ENCODE measurements around the gene TMEM54.
A peak's percentile ranks its signal among the peaks of the same experiment; 100 is the strongest.

The TMEM54 gene

GRCh38 chr1:32892368-32893197 is 8.6 kb downstream of the TMEM54 start:
- H3K4me3 Mint-ChIP-seq = peak overlapping the region; percentile 71
- no peak overlapping the region for H3K27ac Mint-ChIP-seq
- H3K27me3 Mint-ChIP-seq = peaks cover 85% of the 10 kb centered on the region
- ATAC-seq = peak; percentile 37
- H3K4me1 Mint-ChIP-seq = peaks cover 20% of the 10 kb centered on the region
- no peaks in the 10 kb centered on the region for H3K9me3 Mint-ChIP-seq
- peaks cover 6% of the 10 kb centered on the region for H3K36me3 Mint-ChIP-seq

DNA sequence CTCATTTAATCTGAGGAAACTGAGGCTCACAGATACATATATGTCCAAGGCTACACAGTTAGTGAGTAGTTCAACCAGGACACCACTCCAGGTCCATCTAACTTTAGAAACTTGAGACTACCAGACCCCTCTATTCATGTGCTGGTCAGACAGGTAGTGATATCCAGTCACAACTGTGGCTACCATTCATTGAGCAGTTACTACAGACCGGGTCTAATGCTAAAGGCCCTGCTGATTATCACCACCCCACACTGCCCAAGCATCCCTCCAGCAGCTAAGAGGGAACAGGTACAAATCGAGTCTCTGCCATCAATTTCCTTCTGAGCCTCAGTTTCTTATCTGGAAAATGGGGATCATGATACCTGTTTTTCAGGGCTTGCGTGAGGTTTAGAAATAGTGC is 9.6 kb downstream of the TMEM54 start:
- ATAC-seq = no peak

GRCh38 chr1:32891241-32891570 is 10.0 kb downstream of the TMEM54 start:
- peaks cover 20% of the 10 kb centered on the region for H3K4me1 Mint-ChIP-seq
- H3K27ac Mint-ChIP-seq = no peak overlapping the region
- no peak for ATAC-seq
- H3K27me3 Mint-ChIP-seq = peaks cover 93% of the 10 kb centered on the region
- peaks cover 6% of the 10 kb centered on the region for H3K36me3 Mint-ChIP-seq
- no peak overlapping the region for H3K4me3 Mint-ChIP-seq
- no peaks in the 10 kb centered on the region for H3K9me3 Mint-ChIP-seq

More for the DNA sequence above, 9.6 kb downstream of the TMEM54 start:
- Mint-ChIP-seq H3K9me3 (no peaks in the 10 kb centered on the region), H3K36me3 (peaks cover 6% of the 10 kb centered on the region), H3K4me3 (no peak overlapping the region), H3K4me1 (peaks cover 20% of the 10 kb centered on the region), H3K27ac (no peak overlapping the region), H3K27me3 (peaks cover 95% of the 10 kb centered on the region)

DNA sequence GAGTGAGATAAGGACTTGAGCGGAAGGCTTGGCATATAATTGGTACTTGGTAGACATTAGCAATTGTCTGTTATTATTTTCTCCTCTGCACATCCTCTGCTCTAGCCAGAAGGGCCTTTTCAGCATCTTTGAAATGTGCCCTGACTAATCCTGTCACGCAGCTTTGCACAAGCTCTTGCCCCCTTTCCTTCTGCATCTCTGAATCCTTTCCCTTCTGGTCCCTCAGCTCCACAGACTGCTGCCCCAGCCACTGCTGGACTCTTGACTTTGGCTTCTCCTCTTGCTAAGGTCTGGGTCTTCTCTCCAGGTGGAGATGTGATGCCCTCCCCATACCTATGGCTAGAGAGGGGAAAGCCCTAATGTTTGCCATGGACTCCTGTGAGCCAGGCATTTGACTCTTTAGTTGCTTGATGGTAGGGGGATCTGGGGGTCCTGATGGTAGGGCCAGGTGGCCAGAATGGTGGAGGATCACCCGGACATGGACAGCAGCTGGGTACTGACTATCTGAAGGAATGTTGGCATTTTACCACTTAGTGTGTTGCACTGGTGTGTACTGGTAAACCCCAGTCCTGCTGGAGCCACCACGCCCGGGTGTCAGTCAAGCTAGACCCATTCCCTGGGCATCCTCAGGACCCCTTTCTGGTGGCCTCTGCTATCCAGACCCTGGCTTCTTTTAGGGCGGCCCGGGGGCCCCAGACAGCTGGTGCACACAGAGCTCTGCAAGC is 10.5 kb downstream of the TMEM54 start:
- H3K27ac Mint-ChIP-seq = no peak overlapping the region
- H3K4me3 Mint-ChIP-seq = no peak overlapping the region
- H3K4me1 Mint-ChIP-seq = peaks cover 20% of the 10 kb centered on the region

DNA sequence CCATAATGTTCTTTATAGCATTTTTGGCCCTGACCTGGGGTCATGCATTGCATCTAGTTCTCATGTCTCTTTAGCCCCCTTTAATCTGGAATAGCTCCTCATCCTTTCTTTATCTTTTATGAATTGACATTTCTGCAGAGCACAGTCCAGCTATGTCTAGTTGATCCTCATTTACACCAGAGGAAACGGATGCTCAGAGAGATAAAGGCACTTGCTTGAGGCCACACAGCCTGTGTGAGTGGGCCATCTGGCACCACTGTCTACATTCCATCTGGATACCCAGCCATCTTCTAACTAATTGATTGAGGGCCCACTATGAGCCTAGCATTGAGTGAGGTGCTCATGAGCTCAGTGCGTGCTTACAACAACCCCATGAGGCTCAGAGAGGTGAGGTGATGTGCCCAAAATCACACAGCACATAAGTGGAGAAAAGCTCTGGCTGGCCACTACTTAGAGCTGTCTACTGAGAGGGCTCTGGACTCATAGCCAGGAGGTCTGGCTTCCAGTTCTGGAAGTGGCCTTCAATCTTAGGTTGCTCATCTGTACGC is 11.4 kb downstream of the TMEM54 start:
- Mint-ChIP-seq H3K27me3 (peaks cover 93% of the 10 kb centered on the region), H3K36me3 (peaks cover 6% of the 10 kb centered on the region), H3K9me3 (no peaks in the 10 kb centered on the region), H3K4me3 (no peak overlapping the region), H3K27ac (no peak overlapping the region), H3K4me1 (peaks cover 20% of the 10 kb centered on the region)
- no peak for ATAC-seq

More for the DNA sequence above, 10.5 kb downstream of the TMEM54 start:
- Mint-ChIP-seq H3K9me3 (no peaks in the 10 kb centered on the region), H3K27me3 (peaks cover 93% of the 10 kb centered on the region), H3K36me3 (peaks cover 6% of the 10 kb centered on the region)
- ATAC-seq = no peak

DNA sequence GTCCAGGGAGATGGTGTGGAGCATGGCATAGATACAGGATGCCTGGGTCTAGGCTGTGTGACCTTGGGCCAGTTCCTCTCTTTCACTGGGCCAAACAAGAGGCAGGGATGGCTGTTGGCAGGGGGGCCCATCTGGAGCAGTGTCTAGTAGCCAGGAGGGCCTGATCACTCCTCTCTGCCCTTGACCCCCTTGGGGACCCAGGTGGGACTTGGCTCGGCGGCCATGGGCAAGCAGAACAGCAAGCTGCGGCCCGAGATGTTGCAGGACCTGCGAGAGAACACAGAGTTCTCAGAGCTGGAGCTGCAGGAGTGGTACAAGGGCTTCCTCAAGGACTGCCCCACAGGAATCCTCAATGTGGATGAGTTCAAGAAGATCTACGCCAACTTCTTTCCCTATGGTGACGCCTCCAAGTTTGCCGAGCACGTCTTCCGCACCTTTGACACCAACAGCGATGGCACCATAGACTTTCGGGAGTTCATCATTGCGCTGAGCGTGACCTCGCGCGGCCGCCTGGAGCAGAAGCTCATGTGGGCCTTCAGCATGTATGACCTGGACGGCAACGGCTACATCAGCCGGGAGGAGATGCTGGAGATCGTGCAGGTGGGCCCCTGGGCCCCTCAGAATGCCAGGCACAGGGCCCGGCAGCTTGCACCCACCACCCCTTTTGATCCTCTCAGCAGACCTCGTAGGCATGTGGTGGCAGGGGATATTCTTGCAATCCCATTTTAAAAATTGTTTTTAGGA is 12.3 kb downstream of the TMEM54 start:
- ATAC-seq = no peak
- no peaks in the 10 kb centered on the region for H3K9me3 Mint-ChIP-seq

DNA sequence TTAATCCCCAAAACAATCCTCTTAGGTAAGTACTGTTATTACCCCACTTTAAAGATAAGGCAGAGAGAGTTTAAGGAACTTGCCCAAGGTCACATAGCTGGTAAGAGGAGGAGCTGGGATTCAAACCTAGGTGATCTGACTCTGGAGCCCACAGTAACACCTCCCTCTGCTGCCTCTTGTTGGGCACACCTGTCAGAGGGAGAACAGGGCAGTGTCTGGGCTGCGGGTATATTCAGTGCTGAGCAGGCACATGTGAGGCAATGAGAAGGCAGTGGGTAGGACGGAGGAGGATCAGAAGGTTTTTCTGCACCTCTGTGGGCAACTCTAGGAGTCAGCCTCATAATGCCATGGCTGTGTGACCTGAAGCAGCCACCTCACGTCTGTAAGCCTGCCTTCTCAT is 13.1 kb downstream of the TMEM54 start:
- Mint-ChIP-seq H3K9me3 (no peaks in the 10 kb centered on the region), H3K4me3 (no peak overlapping the region), H3K4me1 (peaks cover 12% of the 10 kb centered on the region), H3K27ac (no peak overlapping the region), H3K36me3 (peaks cover 6% of the 10 kb centered on the region), H3K27me3 (peaks cover 98% of the 10 kb centered on the region)
- ATAC-seq = no peak

More for the DNA sequence above, 12.3 kb downstream of the TMEM54 start:
- no peak overlapping the region for H3K4me3 Mint-ChIP-seq
- H3K36me3 Mint-ChIP-seq = peaks cover 6% of the 10 kb centered on the region
- peaks cover 19% of the 10 kb centered on the region for H3K4me1 Mint-ChIP-seq
- peaks cover 98% of the 10 kb centered on the region for H3K27me3 Mint-ChIP-seq
- no peak overlapping the region for H3K27ac Mint-ChIP-seq

GRCh38 chr1:32887623-32888022 is 13.6 kb downstream of the TMEM54 start:
- H3K4me3 Mint-ChIP-seq = no peak overlapping the region
- no peak for ATAC-seq
- no peak overlapping the region for H3K27ac Mint-ChIP-seq
- peaks cover 6% of the 10 kb centered on the region for H3K36me3 Mint-ChIP-seq
- no peaks in the 10 kb centered on the region for H3K9me3 Mint-ChIP-seq
- peaks cover 93% of the 10 kb centered on the region for H3K27me3 Mint-ChIP-seq
- H3K4me1 Mint-ChIP-seq = peaks cover 7% of the 10 kb centered on the region

GRCh38 chr1:32886828-32887414 is 14.3 kb downstream of the TMEM54 start:
- H3K4me3 Mint-ChIP-seq = no peak overlapping the region
- no peak for ATAC-seq
- peaks cover 86% of the 10 kb centered on the region for H3K27me3 Mint-ChIP-seq
- no peaks in the 10 kb centered on the region for H3K9me3 Mint-ChIP-seq
- peaks cover under 1% of the 10 kb centered on the region for H3K36me3 Mint-ChIP-seq
- no peak overlapping the region for H3K27ac Mint-ChIP-seq
- peaks cover under 1% of the 10 kb centered on the region for H3K4me1 Mint-ChIP-seq

DNA sequence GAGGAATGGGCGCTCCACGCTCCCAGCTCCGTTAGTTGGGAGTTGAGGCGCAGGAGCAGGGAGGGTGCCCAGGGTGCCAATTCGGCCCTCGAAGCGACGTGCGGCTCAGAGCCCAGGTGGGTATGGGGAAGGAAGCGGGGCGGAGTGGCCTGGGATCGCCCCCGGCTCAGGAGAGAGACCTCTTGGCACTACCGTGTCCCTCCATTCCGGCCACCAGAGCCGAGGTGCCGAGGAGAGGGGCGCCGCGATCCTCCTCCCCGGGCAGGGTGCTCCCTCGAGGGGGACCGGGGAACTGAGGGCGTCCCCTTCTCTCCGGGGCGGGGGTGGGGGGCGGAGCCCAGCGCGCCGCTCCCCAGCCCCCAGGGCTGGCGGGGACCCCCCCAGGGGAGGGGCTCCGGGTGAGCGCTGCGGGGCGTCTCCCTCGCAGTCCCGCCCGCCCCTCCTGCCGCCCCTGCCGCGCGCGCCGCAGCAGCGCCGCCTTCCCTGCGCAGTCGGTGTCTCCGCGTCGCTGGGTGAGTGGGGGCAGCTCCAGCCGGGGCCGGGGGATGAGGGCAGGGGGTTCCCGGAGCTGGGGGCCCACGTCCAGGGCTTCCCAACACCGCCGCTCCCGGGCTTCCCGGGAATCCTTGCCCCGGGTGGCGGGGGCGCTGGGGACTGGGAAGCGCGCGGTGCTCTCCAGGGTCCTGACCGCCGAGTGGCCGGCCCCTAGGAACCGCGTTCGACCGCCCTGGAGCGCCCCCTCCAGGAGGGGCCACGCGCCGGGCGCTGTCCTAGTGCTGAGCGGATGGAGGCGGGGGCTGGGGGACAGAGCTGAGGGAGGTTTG is 15.0 kb downstream of the TMEM54 start, which contains the start of gene HPCA:
Gene HPCA (plus strand): TSS at position 488 of the 824 bp plus-strand sequence. CDS start 2,408 bp downstream, outside the sequence.
- Mint-ChIP-seq H3K36me3 (no peaks in the 10 kb centered on the region), H3K4me3 (no peak within 1 kb of the TSS), H3K9me3 (no peaks in the 10 kb centered on the region), H3K27me3 (peaks cover 83% of the 10 kb centered on the region), H3K4me1 (no peaks in the 10 kb centered on the region), H3K27ac (no peak within 1 kb of the TSS)
- peak; percentile 28 for ATAC-seq

GRCh38 chr1:32885676-32886003 is 15.5 kb downstream of the TMEM54 start:
- H3K4me1 Mint-ChIP-seq = no peaks in the 10 kb centered on the region
- H3K36me3 Mint-ChIP-seq = no peaks in the 10 kb centered on the region
- no peaks in the 10 kb centered on the region for H3K9me3 Mint-ChIP-seq
- H3K27me3 Mint-ChIP-seq = peaks cover 83% of the 10 kb centered on the region
- no peak for ATAC-seq
- no peak overlapping the region for H3K27ac Mint-ChIP-seq
- H3K4me3 Mint-ChIP-seq = no peak overlapping the region

DNA sequence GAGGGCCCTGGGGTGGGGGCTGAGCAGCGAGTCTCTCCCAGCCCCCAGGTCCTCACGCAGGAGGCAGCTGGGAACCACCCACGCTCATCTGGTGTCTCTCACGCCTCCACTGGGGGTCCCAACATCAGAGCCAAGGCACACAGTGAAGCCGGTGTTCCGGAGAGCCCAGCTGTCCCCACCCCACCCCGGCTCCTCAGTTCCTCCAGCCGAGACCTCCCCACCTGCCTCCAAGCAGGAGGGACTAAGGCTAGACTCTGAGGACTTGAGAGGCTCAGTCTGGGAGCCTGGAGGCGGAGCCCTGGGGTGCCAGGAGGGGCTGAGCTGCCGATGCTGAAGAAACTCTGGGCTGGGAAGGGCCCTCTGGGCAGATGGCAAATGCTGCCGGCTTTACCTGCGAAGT is 16.5 kb downstream of the TMEM54 start:
- Mint-ChIP-seq H3K4me1 (no peaks in the 10 kb centered on the region), H3K9me3 (no peaks in the 10 kb centered on the region), H3K27me3 (peaks cover 76% of the 10 kb centered on the region), H3K36me3 (no peaks in the 10 kb centered on the region), H3K4me3 (no peak overlapping the region), H3K27ac (no peak overlapping the region)
- ATAC-seq = no peak

- no peaks in the 10 kb centered on the region for H3K36me3 Mint-ChIP-seq
- H3K9me3 Mint-ChIP-seq = no peaks in the 10 kb centered on the region
- H3K27ac Mint-ChIP-seq = no peak overlapping the region
- no peaks in the 10 kb centered on the region for H3K4me1 Mint-ChIP-seq
- peaks cover 68% of the 10 kb centered on the region for H3K27me3 Mint-ChIP-seq
- no peak overlapping the region for H3K4me3 Mint-ChIP-seq
- ATAC-seq = no peak
Observed at GRCh38 chr1:32884032-32884372, 17.2 kb downstream of the TMEM54 start.

DNA sequence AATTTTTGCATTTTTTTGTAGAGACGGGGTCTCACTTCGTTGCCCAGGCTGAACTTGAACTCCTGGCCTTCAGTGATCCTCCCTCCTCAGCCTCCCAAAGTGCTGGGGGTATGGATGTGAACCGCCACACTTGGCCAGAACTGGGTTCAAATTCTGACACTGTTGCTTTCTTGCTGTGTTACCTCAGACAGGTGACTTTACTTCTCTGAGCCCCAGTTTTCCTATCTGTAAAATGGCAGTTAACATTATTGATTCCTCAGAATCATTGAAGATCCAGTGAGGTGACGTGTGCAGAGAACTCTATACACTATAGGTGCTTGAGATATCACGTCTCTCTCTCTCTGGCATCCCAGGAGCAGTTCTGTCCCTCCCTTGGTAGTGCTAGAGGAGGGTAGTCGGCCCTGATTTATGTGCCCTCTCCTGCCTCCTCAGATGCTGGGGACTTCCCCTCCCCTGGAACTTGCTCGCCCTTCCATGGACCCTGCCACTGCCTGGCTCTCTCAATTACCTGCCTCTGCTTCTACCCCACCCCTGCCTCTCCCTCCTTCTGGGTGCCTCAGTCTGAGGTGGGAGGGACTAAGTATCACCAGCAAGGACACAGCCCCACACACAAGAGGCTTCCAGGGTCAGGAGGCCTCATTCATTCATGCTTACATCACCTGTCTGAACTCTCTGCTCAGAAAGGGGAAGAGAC is 17.7 kb downstream of the TMEM54 start:
- Mint-ChIP-seq H3K9me3 (no peaks in the 10 kb centered on the region), H3K4me1 (no peaks in the 10 kb centered on the region), H3K4me3 (no peak overlapping the region), H3K27ac (no peak overlapping the region), H3K36me3 (no peaks in the 10 kb centered on the region), H3K27me3 (peaks cover 63% of the 10 kb centered on the region)
- ATAC-seq = no peak

Measured in stimulated activated memory B cell treated with anti-CD40 and anti-IgM and Interleukin-4, amounts not matched to agents 10 μg/mL and 1 μg/mL and 100 μg/mL, for 72 hours (primary cell).